Mucosa of descending colon (tissue), 3 donors: ENCODE measurements around the gene SYVN1. TPM values are rescaled to one million over a fixed set of nuclear protein-coding genes. Genes with fewer than 3 reads are reported as not detected.

Experiments
- ATAC-seq: fragments of 200-7000 bp; cut with Tn5 transposase; one replicate; pipeline ENCODE4 v1.9.1; 2020; ENCODE audit warnings: mild to moderate bottlenecking, moderate library complexity
- DNase-seq, 3 donors: peaks; one replicate each; pipeline ENCODE4 v3.0.0-alpha.2; 2020
- H3K36me3 ChIP-seq: fragments of 200-600 bp; one replicate; pipeline ENCODE4 v1.8.0; 2021; ENCODE audit warnings: low read depth, mild to moderate bottlenecking
- H3K4me1 ChIP-seq: fragments of 200-600 bp; one replicate; pipeline ENCODE4 v1.8.0; 2021; ENCODE audit warnings: low read depth, mild to moderate bottlenecking
- H3K4me3 ChIP-seq: fragments of 200-600 bp; one replicate; pipeline ENCODE4 v1.8.0; 2021; ENCODE audit warnings: mild to moderate bottlenecking
- H3K9me3 ChIP-seq: fragments of 200-600 bp; one replicate; pipeline ENCODE4 v1.8.0; 2021; ENCODE audit warnings: mild to moderate bottlenecking
- CTCF ChIP-seq: fragments of 200-600 bp; IDR thresholded peaks from one replicate; pipeline ENCODE4 v1.8.0; 2022; ENCODE audit warnings: antibody characterized with exemption, mild to moderate bottlenecking
- intact Hi-C, 2 donors: fragments of 100-400 bp; cut with DNase I in 1 of 2; cut with micrococcal nuclease in 1 of 2; formaldehyde crosslinking; loops; one replicate each; pipeline versions ENCODE4 v1.11.0 to v1.11.1; 2022; cut with DNase I, micrococcal nuclease
- microRNA-seq: library from miRNA; unstranded; fragments of <30 nt; microRNA quantifications from one replicate; pipeline ENCODE4, GENCODE V29; 2019
- total RNA-seq, 3 donors: library from RNA; stranded (reverse); fragmentation: NEBNext Ultra II Directional in 2 of 3; extraction: Animal tissue kit (Norgen Biotek cat#: 25700) in 2 of 3; gene quantifications; one replicate each; pipeline versions ENCODE4 v1.2.1 to v1.2.4, GENCODE V29; 2021 to 2023
- donor health status: DM: no; HTN: no; CAD: no; lungs with moderate emphysema.
- donor health status: DM: no; HTN: no; CAD: no.
- donor health status: DM: no; HTN: yes; CAD: no.

SYVN1 gene
- total RNA-seq, 3 donors from 2014 or later, result 59.7 to 62.2 (median 60.3) TPM

DNA sequence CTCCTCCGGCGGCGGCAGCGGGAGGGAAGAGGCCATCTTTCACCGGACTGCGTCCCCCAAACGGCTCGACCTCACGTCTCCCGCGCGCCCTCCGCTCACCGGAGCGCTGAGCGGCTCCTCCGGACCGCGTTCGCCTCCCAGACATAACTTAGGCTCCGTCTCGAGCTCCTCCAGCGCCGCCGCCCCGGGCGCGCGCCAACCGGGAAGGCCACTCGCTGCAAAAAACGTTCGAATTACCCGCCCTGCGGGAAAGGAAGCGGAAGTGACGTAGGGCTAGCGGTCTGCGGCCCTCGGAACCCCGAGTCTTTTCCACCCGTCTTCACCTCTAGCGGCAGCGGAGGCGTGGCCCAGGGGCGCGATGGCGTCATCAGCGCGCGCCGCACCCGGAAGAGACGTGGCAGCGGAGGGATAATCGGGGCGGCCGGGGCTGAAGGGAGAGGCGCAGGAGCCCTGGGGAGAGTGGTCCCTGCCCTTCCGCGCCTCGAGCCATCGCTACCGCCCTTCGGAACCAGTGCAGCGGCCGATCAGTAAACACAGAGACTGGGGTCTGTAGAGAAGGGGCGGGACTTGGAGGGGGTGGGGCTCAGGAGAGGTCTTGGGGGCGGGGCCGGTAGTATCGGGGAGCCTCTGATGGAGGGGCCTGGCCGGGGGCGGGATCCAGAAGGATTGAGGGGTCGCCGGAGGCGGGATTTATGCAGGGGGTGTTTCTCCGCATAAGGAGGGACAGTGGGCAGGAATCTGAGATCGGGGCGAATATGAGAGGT lies 50.3 kb downstream of the SYVN1 start, which contains the start of the genes CDCA5 and ZFPL1:
Gene CDCA5, minus strand, starts transcription at position 207 of the 764 bp plus-strand sequence. Its CDS starts 62 bp downstream, at position 145.
Gene ZFPL1, plus strand, starts transcription at position 389 of the 764 bp plus-strand sequence. CDS start 477 bp downstream, outside the sequence.
- Histone ChIP-seq H3K36me3 (peaks cover 11% of the 10 kb centered on the region), H3K4me3 (peak within 1 kb of the TSS; percentile 54), H3K9me3 (no peaks in the 10 kb centered on the region), H3K4me1 (peaks cover 16% of the 10 kb centered on the region)
- no peak for TF ChIP-seq CTCF
- DNase-seq, result peak; percentile 96 to 97 (median 97)
- intact Hi-C loops, result no loop called here
- ATAC-seq, result peak; percentile 99

GRCh38 chr11:65083134-65083833 lies 51.0 kb downstream of the SYVN1 start:
- peak overlapping the region; percentile 54 for H3K4me3 ChIP-seq
- no peak for TF ChIP-seq CTCF
- ATAC-seq, result no peak
- H3K4me1 ChIP-seq, result peaks cover 18% of the 10 kb centered on the region
- DNase-seq, result no peak
- H3K9me3 ChIP-seq, result no peaks in the 10 kb centered on the region
- H3K36me3 ChIP-seq, result peaks cover 11% of the 10 kb centered on the region
- intact Hi-C loops, result no loop called here

GRCh38 chr11:65078786-65079342 lies 55.5 kb downstream of the SYVN1 start:
- H3K9me3 ChIP-seq, result no peaks in the 10 kb centered on the region
- H3K36me3 ChIP-seq, result no peaks in the 10 kb centered on the region
- H3K4me3 ChIP-seq, result no peak overlapping the region
- H3K4me1 ChIP-seq, result peaks cover 11% of the 10 kb centered on the region
- peak in 1 of 3 donors; percentile 39 for DNase-seq
- no peak for TF ChIP-seq CTCF
- ATAC-seq, result no peak
- intact Hi-C loops, result no loop called here

GRCh38 chr11:65078151-65078550 lies 56.2 kb downstream of the SYVN1 start:
- ATAC-seq (peak; percentile 97), DNase-seq (peak; percentile 64 to 91 (median 86))
- peak; percentile 71 for TF ChIP-seq CTCF
- intact Hi-C loops, result no loop called here
- no peaks in the 10 kb centered on the region for H3K9me3 ChIP-seq
- peaks cover 6% of the 10 kb centered on the region for H3K4me1 ChIP-seq
- no peaks in the 10 kb centered on the region for H3K36me3 ChIP-seq
- H3K4me3 ChIP-seq, result no peak overlapping the region

DNA sequence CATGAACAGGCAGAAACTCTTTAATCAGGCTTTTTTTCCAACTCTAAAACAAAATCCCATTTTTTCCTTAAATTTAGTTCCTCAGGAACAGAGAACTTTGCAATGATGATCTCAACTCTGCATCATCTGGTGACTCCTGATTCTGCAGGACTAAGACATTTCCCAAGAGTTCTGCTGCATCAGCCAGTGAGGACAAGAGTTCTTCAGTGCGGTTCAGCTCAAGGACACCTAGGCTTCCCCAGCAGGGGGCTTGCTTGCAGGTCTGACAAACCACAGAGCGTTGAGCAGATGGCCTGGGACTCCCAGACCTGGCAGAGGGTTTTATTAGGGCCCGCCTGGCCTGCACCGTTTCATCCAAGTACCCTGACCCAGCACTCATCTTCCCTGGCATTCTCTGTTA lies 56.9 kb downstream of the SYVN1 start:
- Histone ChIP-seq H3K4me3 (no peak overlapping the region), H3K36me3 (no peaks in the 10 kb centered on the region), H3K4me1 (peaks cover 3% of the 10 kb centered on the region), H3K9me3 (no peaks in the 10 kb centered on the region)
- DNase-seq, result no peak
- intact Hi-C loops, result no loop called here
- no peak for TF ChIP-seq CTCF
- ATAC-seq, result no peak

Small RNA genes within 50 kb of the gene (microRNA-seq; reads per million reads assigned to microRNA genes)
- gene MIR6751, result not detected

Other genes with a start within 250 kb of the SYVN1 start
- 10 to 100 TPM; 35.4 to 39.8 (median 36.6) TPM for gene ATG2A, start 217.3 kb downstream of the SYVN1 start, total RNA-seq
- 10 to 100 TPM; 23.0 to 39.7 (median 23.2) TPM for gene PPP2R5B, start 209.8 kb downstream of the SYVN1 start, total RNA-seq
- gene GPHA2, start 198.6 kb downstream of the SYVN1 start, total RNA-seq, result not detected
- gene MAJIN, start 162.4 kb downstream of the SYVN1 start, total RNA-seq, result not detected
- 10 to 100 TPM; 12.7 to 25.3 (median 18.0) TPM for gene BATF2, start 137.5 kb downstream of the SYVN1 start, total RNA-seq
- 10 to 100 TPM; 70.1 to 90.6 (median 71.4) TPM for gene ARL2, start 120.4 kb downstream of the SYVN1 start, total RNA-seq
- 10 to 100 TPM; 28.5 to 46.6 (median 42.8) TPM for gene SNX15, start 107.1 kb downstream of the SYVN1 start, total RNA-seq
- 10 to 100 TPM in 2 of 3 donors, 1 to 10 TPM in 1; 8.5 to 13.1 (median 11.8) TPM for gene SAC3D1, start 93.3 kb downstream of the SYVN1 start, total RNA-seq
- gene NAALADL1, start 76.0 kb downstream of the SYVN1 start, total RNA-seq, result 10 to 100 TPM in 2 of 3 donors, 1 to 10 TPM in 1; 6.9 to 57.7 (median 32.6) TPM
- gene CDCA5, start 50.5 kb downstream of the SYVN1 start, total RNA-seq, result 10 to 100 TPM in 1 of 3 donors, 1 to 10 TPM in 2; 2.9 to 14.6 (median 4.8) TPM
- 10 to 100 TPM; 36.3 to 50.6 (median 42.6) TPM for gene ZFPL1, start 50.3 kb downstream of the SYVN1 start, total RNA-seq
- gene VPS51, start 38.3 kb downstream of the SYVN1 start, total RNA-seq, result 100 to 1,000 TPM; 149 to 200 (median 156) TPM
- gene TM7SF2, start 22.6 kb downstream of the SYVN1 start, total RNA-seq, result 10 to 100 TPM; 13.1 to 25.7 (median 23.6) TPM
- 1 to 10 TPM; 5.1 to 8.3 (median 6.0) TPM for gene ZNHIT2, start 16.8 kb downstream of the SYVN1 start, total RNA-seq
- 100 to 1,000 TPM; 680 to 873 (median 705) TPM for gene FAU, start 12.4 kb downstream of the SYVN1 start, total RNA-seq
- gene MRPL49, start 12.2 kb downstream of the SYVN1 start, total RNA-seq, result 10 to 100 TPM; 42.6 to 48.5 (median 45.4) TPM
- gene SPDYC, start 35.7 kb upstream of the SYVN1 start, total RNA-seq, result not detected
- 100 to 1,000 TPM; 211 to 389 (median 271) TPM for gene CAPN1, start 47.4 kb upstream of the SYVN1 start, total RNA-seq
- 10 to 100 TPM in 2 of 3 donors, 1 to 10 TPM in 1; 8.9 to 14.4 (median 11.4) TPM for gene POLA2, start 127.4 kb upstream of the SYVN1 start, total RNA-seq
- gene CDC42EP2, start 180.3 kb upstream of the SYVN1 start, total RNA-seq, result 10 to 100 TPM in 2 of 3 donors, 1 to 10 TPM in 1; 7.0 to 27.4 (median 11.6) TPM
- gene DPF2, start 199.3 kb upstream of the SYVN1 start, total RNA-seq, result 10 to 100 TPM; 32.8 to 62.9 (median 35.5) TPM
- under 1 TPM in 2 of 3 donors, not detected in 1; 0.14 to 0.53 TPM for gene TIGD3, start 220.2 kb upstream of the SYVN1 start, total RNA-seq
- gene SLC25A45, start 248.1 kb upstream of the SYVN1 start, total RNA-seq, result 10 to 100 TPM in 2 of 3 donors, 1 to 10 TPM in 1; 8.0 to 10.5 (median 10.1) TPM